GM19043 (cell line): ENCODE results near the gene LRP1B.

Source experiments
- ATAC-seq: cut with Tn5 transposase; IDR thresholded peaks from one replicate; pipeline ENCODE4 v1.9.1; 2021; ENCODE audit warnings: low read depth; ENCODE audit not compliant: unreplicated experiment

Gene LRP1B

GRCh38 chr2:142042536-142043199 is 88.1 kb downstream of the LRP1B start:
- no peak for ATAC-seq

GRCh38 chr2:142041996-142042395 is 88.8 kb downstream of the LRP1B start:
- no peak for ATAC-seq

GRCh38 chr2:142041105-142041504 is 89.7 kb downstream of the LRP1B start:
- ATAC-seq: no peak

- no peak for ATAC-seq
These were observed 90.3 kb downstream of the LRP1B start for GRCh38 chr2:142040556-142040955.

- no peak for ATAC-seq
These were observed 92.0 kb downstream of the LRP1B start for GRCh38 chr2:142038826-142039225.

GRCh38 chr2:142037744-142038143 is 93.1 kb downstream of the LRP1B start:
- no peak for ATAC-seq

- no peak for ATAC-seq
These were observed 93.8 kb downstream of the LRP1B start for GRCh38 chr2:142037066-142037465.

GRCh38 chr2:142033393-142033792 is 97.4 kb downstream of the LRP1B start:
- no peak for ATAC-seq

GRCh38 chr2:142031656-142032055 is 99.2 kb downstream of the LRP1B start:
- no peak for ATAC-seq

- no peak for ATAC-seq
These were observed 100.1 kb downstream of the LRP1B start for GRCh38 chr2:142030735-142031134.

GRCh38 chr2:142029974-142030373 is 100.8 kb downstream of the LRP1B start:
- no peak for ATAC-seq

GRCh38 chr2:142025394-142025793 is 105.4 kb downstream of the LRP1B start:
- no peak for ATAC-seq

GRCh38 chr2:142020368-142020767 is 110.4 kb downstream of the LRP1B start:
- no peak for ATAC-seq

- ATAC-seq: no peak
These were observed 116.3 kb downstream of the LRP1B start for GRCh38 chr2:142014536-142014935.

GRCh38 chr2:142012797-142013196 is 118.0 kb downstream of the LRP1B start:
- ATAC-seq: no peak

- no peak for ATAC-seq
These were observed 120.1 kb downstream of the LRP1B start for GRCh38 chr2:142010477-142011270.

- no peak for ATAC-seq
These were observed 122.6 kb downstream of the LRP1B start for GRCh38 chr2:142008135-142008744.

- ATAC-seq: no peak
These were observed 136.8 kb downstream of the LRP1B start for GRCh38 chr2:141994066-141994465.

GRCh38 chr2:141992695-141993094 is 138.1 kb downstream of the LRP1B start:
- no peak for ATAC-seq

- no peak for ATAC-seq
These were observed 162.4 kb downstream of the LRP1B start for GRCh38 chr2:141968433-141968832.

- ATAC-seq: no peak
These were observed 162.8 kb downstream of the LRP1B start for GRCh38 chr2:141967980-141968379.

GRCh38 chr2:141967503-141967902 is 163.3 kb downstream of the LRP1B start:
- ATAC-seq: no peak
